GM23338 (cell line): Measurements from ENCODE around the gene MVB12B. TPM values are rescaled to one million over a fixed set of nuclear protein-coding genes. Genes with fewer than 3 reads are reported as not detected.

Source experiments
- ATAC-seq: fragments of 200-7000 bp; cut with Tn5 transposase; 3 replicates; pipeline ENCODE4 v1.9.1; 2020
- DNase-seq: peaks from one replicate; pipeline ENCODE4 v3.0.0-alpha.2; 2015; ENCODE audit warnings: low spot score
- H2AFZ ChIP-seq: fragments of 200-600 bp; sonication (generic); 2 replicates; pipeline ENCODE4 v1.8.0; 2016; ENCODE audit warnings: antibody characterized with exemption, mild to moderate bottlenecking, moderate library complexity
- H3F3A ChIP-seq: fragments of 200-600 bp; sonication (generic); replicated peaks from 2 replicates; pipeline ENCODE4 v1.8.0; 2017; ENCODE audit warnings: antibody characterized with exemption, mixed run types, low read depth
- H3K27ac ChIP-seq: fragments of 200-600 bp; sonication (generic); 2 replicates; pipeline ENCODE4 v1.6.1; 2016; ENCODE audit warnings: low read depth
- H3K27me3 ChIP-seq: fragments of 200-600 bp; sonication (generic); 2 replicates; pipeline ENCODE4 v1.8.0; 2016; ENCODE audit warnings: mild to moderate bottlenecking, mixed run types, moderate library complexity; ENCODE audit not compliant: insufficient read depth
- H3K36me3 ChIP-seq: fragments of 200-600 bp; sonication (generic); 2 replicates; pipeline ENCODE4 v1.8.0; 2016; ENCODE audit warnings: mild to moderate bottlenecking; ENCODE audit not compliant: insufficient read depth
- H3K4me1 ChIP-seq: fragments of 200-600 bp; sonication (generic); 2 replicates; pipeline ENCODE4 v1.8.0; 2016; ENCODE audit warnings: mild to moderate bottlenecking, moderate library complexity; ENCODE audit not compliant: insufficient read depth
- H3K4me2 ChIP-seq: fragments of 200-600 bp; sonication (generic); 2 replicates; pipeline ENCODE4 v1.7.1; 2017; ENCODE audit warnings: mixed run types
- H3K4me3 ChIP-seq: fragments of 200-600 bp; sonication (generic); 2 replicates; pipeline ENCODE4 v1.6.1; 2016; ENCODE audit warnings: mixed run types
- H3K79me2 ChIP-seq: fragments of 200-600 bp; sonication (generic); replicated peaks from 2 replicates; pipeline ENCODE4 v1.8.0; 2017; ENCODE audit warnings: mild to moderate bottlenecking; ENCODE audit not compliant: insufficient read depth
- H3K9me2 ChIP-seq: fragments of 200-600 bp; sonication (generic); 2 replicates; pipeline ENCODE4 v1.8.0; 2017; ENCODE audit not compliant: insufficient read depth
- H4K20me1 ChIP-seq: fragments of 200-600 bp; sonication (generic); replicated peaks from 2 replicates; pipeline ENCODE4 v1.8.0; 2017; ENCODE audit warnings: mild to moderate bottlenecking; ENCODE audit not compliant: insufficient read depth
- H3K27ac Mint-ChIP-seq: 2 replicates; pipeline ENCODE4 v1.8.0; 2020; ENCODE audit warnings: inconsistent platforms, mild to moderate bottlenecking, moderate library complexity, mixed read lengths
- H3K27me3 Mint-ChIP-seq: 3 replicates; pipeline ENCODE4 v1.8.0; 2022; ENCODE audit warnings: low read depth, mild to moderate bottlenecking, moderate library complexity, mixed read lengths, inconsistent platforms; ENCODE audit not compliant: insufficient read depth, poor library complexity
- H3K36me3 Mint-ChIP-seq: 3 replicates; pipeline ENCODE4 v1.8.0; 2021; ENCODE audit warnings: low read depth, mild to moderate bottlenecking, inconsistent platforms, moderate library complexity, mixed read lengths
- H3K4me1 Mint-ChIP-seq: 3 replicates; pipeline ENCODE4 v1.8.0; 2020; ENCODE audit warnings: mild to moderate bottlenecking, inconsistent platforms, mixed read lengths
- H3K4me3 Mint-ChIP-seq: 3 replicates; pipeline ENCODE4 v1.8.0; 2021; ENCODE audit warnings: moderate library complexity, mild to moderate bottlenecking, inconsistent platforms, mixed read lengths
- H3K9me3 Mint-ChIP-seq: 3 replicates; pipeline ENCODE4 v1.8.0; 2020; ENCODE audit warnings: moderate library complexity, mild to moderate bottlenecking, inconsistent platforms, mixed read lengths
- CREB1 ChIP-seq: fragments of 250-450 bp; sonication (Bioruptor Pico); IDR thresholded peaks from 2 replicates; pipeline ENCODE4 v1.5.0; 2020; ENCODE audit warnings: low read depth, mild to moderate bottlenecking, moderate library complexity
- CTCF ChIP-seq, 2 experiments: fragments of 200-600 bp in 1 of 2; sonication (generic) in 1 of 2; conservative IDR thresholded peaks; 2 replicates each; pipeline versions ENCODE4 v1.5.1 to v1.6.1; 2016 to 2017; ENCODE audit warnings: antibody characterized with exemption in 2 of 2, low read depth in 2 of 2, mild to moderate bottlenecking in 2 of 2, moderate library complexity in 1 of 2
- ETS1 ChIP-seq: IDR thresholded peaks from 2 replicates; pipeline ENCODE4 v1.6.1; 2016; ENCODE audit warnings: antibody characterized with exemption
- EZH2 ChIP-seq: fragments of 200-600 bp; sonication (generic); IDR thresholded peaks from one replicate; pipeline ENCODE4 v1.8.0; 2017; ENCODE audit warnings: antibody characterized with exemption, mild to moderate bottlenecking, low read depth; ENCODE audit not compliant: unreplicated experiment
- EZH2phosphoT487 ChIP-seq: fragments of 200-600 bp; sonication (generic); IDR thresholded peaks from one replicate; pipeline ENCODE4 v1.8.1; 2018; ENCODE audit warnings: antibody characterized with exemption; ENCODE audit not compliant: unreplicated experiment
- JUNB ChIP-seq: IDR thresholded peaks from one replicate; pipeline ENCODE4 v1.6.1; 2016; ENCODE audit warnings: antibody characterized with exemption; ENCODE audit not compliant: unreplicated experiment
- NANOG ChIP-seq: IDR thresholded peaks from 2 replicates; pipeline ENCODE4 v1.6.1; 2016; ENCODE audit warnings: antibody characterized with exemption, borderline replicate concordance
- POLR2AphosphoS5 ChIP-seq: IDR thresholded peaks from 2 replicates; pipeline ENCODE4 v1.6.1; 2016; ENCODE audit warnings: antibody characterized with exemption, low read depth
- REST ChIP-seq: IDR thresholded peaks from one replicate; pipeline ENCODE4 v1.6.1; 2018; ENCODE audit warnings: antibody characterized with exemption; ENCODE audit not compliant: unreplicated experiment
- STAT1 ChIP-seq: IDR thresholded peaks from one replicate; pipeline ENCODE4 v1.6.1; 2016; ENCODE audit warnings: antibody characterized with exemption; ENCODE audit not compliant: unreplicated experiment
- ZNF114 ChIP-seq: fragments of 250-450 bp; sonication (Bioruptor Pico); IDR thresholded peaks from 2 replicates; pipeline ENCODE4 v1.5.0; 2020; ENCODE audit warnings: mild to moderate bottlenecking, moderate library complexity
- ZNF331 ChIP-seq: fragments of 250-450 bp; sonication (Bioruptor Pico); IDR thresholded peaks from 2 replicates; pipeline ENCODE4 v1.5.0; 2020; ENCODE audit warnings: low read depth, mild to moderate bottlenecking, moderate library complexity
- ZNF462 ChIP-seq: fragments of 250-450 bp; sonication (Bioruptor Pico); IDR thresholded peaks from 2 replicates; pipeline ENCODE4 v1.5.0; 2020; ENCODE audit warnings: mild to moderate bottlenecking, moderate library complexity
- polyA plus RNA-seq: library from polyadenylated mRNA; unstranded; fragments of >200 nt; fragmentation: Nextera tagmentation; extraction: Ambion mirVana; gene quantifications from 2 replicates; pipeline ENCODE4 v1.2.1, GENCODE V29; 2016
- total RNA-seq: library from RNA; depleted of rRNA; stranded (reverse); fragments of >200 nt; shearing (Covaris generic); gene quantifications from 2 replicates; pipeline ENCODE4 v1.2.3, GENCODE V29; 2014

The MVB12B gene
- total and polyA plus RNA-seq, 2 experiments from 2014 or later: 1.9 to 6.6 TPM

GRCh38 chr9:126357074-126357473, 30.4 kb downstream of the MVB12B start:
- Mint-ChIP-seq H3K4me3 (no peak overlapping the region), H3K27me3 (no peaks in the 10 kb centered on the region), H3K4me1 (no peaks in the 10 kb centered on the region), H3K36me3 (peaks cover 16% of the 10 kb centered on the region; the same call in 2 of the 3 replicates), H3K9me3 (peaks cover 16% of the 10 kb centered on the region; the same call in 2 of the 3 replicates), H3K27ac (no peak overlapping the region)
- DNase-seq: no peak
- H4K20me1 ChIP-seq: no peaks in the 10 kb centered on the region
- H3F3A ChIP-seq: no peaks in the 10 kb centered on the region
- H3K4me3 ChIP-seq: no peak overlapping the region
- H3K4me1 ChIP-seq: no peaks in the 10 kb centered on the region
- H3K27ac ChIP-seq: no peak overlapping the region
- H3K36me3 ChIP-seq: no peaks in the 10 kb centered on the region
- no peak overlapping the region for H2AFZ ChIP-seq
- no peaks in the 10 kb centered on the region for H3K79me2 ChIP-seq
- TF ChIP-seq POLR2AphosphoS5: no peak
- TF ChIP-seq ZNF331: no peak
- TF ChIP-seq CTCF (conservative IDR thresholded peaks at IDR 0.05; ENCODE audit: low read depth in 2 of 2): no peak
- no peak for TF ChIP-seq STAT1
- no peak for TF ChIP-seq ETS1
- TF ChIP-seq ZNF462 (CRISPR knock-in tag): no peak
- no peak for TF ChIP-seq NANOG
- TF ChIP-seq JUNB: no peak
- TF ChIP-seq CREB1: no peak
- no peak for TF ChIP-seq EZH2phosphoT487
- no peak for TF ChIP-seq REST
- no peak for TF ChIP-seq EZH2
- TF ChIP-seq ZNF114 (CRISPR knock-in tag): no peak
- ATAC-seq: no peak
- no peaks in the 10 kb centered on the region for H3K27me3 ChIP-seq
- no peaks in the 10 kb centered on the region for H3K9me2 ChIP-seq
- H3K4me2 ChIP-seq: no peak overlapping the region
